Keratinocyte (primary cell): ENCODE data around the gene UGCG.

Experiments used
- CTCF ChIP-seq, 3 experiments: IDR thresholded peaks in 1 of 3; conservative IDR thresholded peaks in 1 of 3; optimal IDR thresholded peaks in 1 of 3; 2 replicates in 2 of 3; 3 replicates in 1 of 3; pipeline versions ENCODE3 to v1.5.1; 2011; ENCODE audit warnings: low read length in 3 of 3, mild to moderate bottlenecking in 3 of 3, moderate library complexity in 2 of 3, control low read depth in 1 of 3, inconsistent platforms in 1 of 3; ENCODE audit not compliant: insufficient read depth in 2 of 3; ENCODE audit errors: extremely low read depth in 1 of 3
- EZH2 ChIP-seq: IDR thresholded peaks from one replicate; pipeline ENCODE4 v1.6.1; 2012; ENCODE audit warnings: inconsistent platforms, mild to moderate bottlenecking, low read length, moderate library complexity

DNA sequence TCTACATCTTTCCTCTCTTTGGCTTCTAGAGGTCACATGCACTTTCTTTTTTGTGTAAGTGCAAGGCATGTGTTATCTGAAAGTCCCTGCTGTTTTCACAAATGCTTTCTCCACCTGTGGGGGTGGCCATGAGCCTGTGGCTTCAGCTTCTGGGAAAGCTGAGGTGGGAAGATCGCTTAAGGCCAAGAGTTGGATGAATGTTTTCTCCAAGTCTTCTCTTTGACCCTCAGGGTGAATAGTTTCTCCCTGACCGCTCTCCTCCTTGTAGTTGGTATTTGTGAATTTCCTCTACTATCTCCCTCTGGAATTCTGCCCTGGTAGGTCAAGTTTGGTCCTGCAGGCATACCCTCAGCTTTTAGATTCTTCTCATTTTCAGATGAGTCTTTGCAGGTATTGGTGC is 74.2 kb downstream of the UGCG start:
- TF ChIP-seq CTCF (optimal IDR thresholded peaks at IDR 0.05 in 1 of 3, IDR thresholded peaks at IDR 0.05 in 1 of 3, conservative IDR thresholded peaks at IDR 0.05 in 1 of 3; ENCODE audit: extremely low read depth in 1 of 3, insufficient read depth in 2 of 3, low read length in 3 of 3), result no peak
- no peak for TF ChIP-seq EZH2
